Activated T-cell treated with anti-CD3 and anti-CD28 coated beads, Interleukin-2, amount 50 U/mL, for 24 hours (primary cell): ENCODE results near the gene VGLL4.
"Not testable (repeated sequence)": the region's sequence is repeated elsewhere in the genome, so short reads cannot be mapped to it uniquely, and the experiment has no call there.

Experiments
- DNase-seq: peaks from one replicate; pipeline ENCODE4 v3.0.0-alpha.2; 2020
- H3K27ac Mint-ChIP-seq: 2 replicates; pipeline ENCODE4 v1.8.0; 2020; ENCODE audit warnings: mild to moderate bottlenecking, mixed read lengths
- H3K27me3 Mint-ChIP-seq: 2 replicates; pipeline ENCODE4 v1.8.0; 2020; ENCODE audit warnings: mixed read lengths
- H3K36me3 Mint-ChIP-seq: 2 replicates; pipeline ENCODE4 v1.8.0; 2020; ENCODE audit warnings: low read depth, mixed read lengths
- H3K4me1 Mint-ChIP-seq: 2 replicates; pipeline ENCODE4 v1.8.0; 2020; ENCODE audit warnings: low read depth, mixed read lengths
- H3K4me3 Mint-ChIP-seq: 2 replicates; pipeline ENCODE4 v1.8.0; 2020; ENCODE audit warnings: mild to moderate bottlenecking, moderate library complexity, mixed read lengths
- H3K9me3 Mint-ChIP-seq: 2 replicates; pipeline ENCODE4 v1.8.0; 2020; ENCODE audit warnings: mixed read lengths

VGLL4 gene

GRCh38 chr3:11582191-11582968, 61.3 kb downstream of the VGLL4 start:
- H3K36me3 Mint-ChIP-seq: peaks cover 16% of the 10 kb centered on the region
- no peaks in the 10 kb centered on the region for H3K9me3 Mint-ChIP-seq
- DNase-seq: no peak
- H3K4me1 Mint-ChIP-seq: peaks cover 68% of the 10 kb centered on the region
- peak overlapping the region; percentile 56 for H3K4me3 Mint-ChIP-seq
- peak overlapping the region; percentile 41 for H3K27ac Mint-ChIP-seq
- H3K27me3 Mint-ChIP-seq: no peaks in the 10 kb centered on the region

GRCh38 chr3:11581237-11582190, 62.2 kb downstream of the VGLL4 start:
- no peaks in the 10 kb centered on the region for H3K27me3 Mint-ChIP-seq
- H3K36me3 Mint-ChIP-seq: peaks cover 11% of the 10 kb centered on the region
- H3K4me3 Mint-ChIP-seq: peak overlapping the region; percentile 9
- no peaks in the 10 kb centered on the region for H3K9me3 Mint-ChIP-seq
- DNase-seq: no peak
- H3K27ac Mint-ChIP-seq: peak overlapping the region; percentile 41
- peaks cover 62% of the 10 kb centered on the region for H3K4me1 Mint-ChIP-seq

GRCh38 chr3:11580645-11581044, 63.1 kb downstream of the VGLL4 start:
- Mint-ChIP-seq H3K4me3 (no peak overlapping the region), H3K4me1 (peaks cover 56% of the 10 kb centered on the region), H3K36me3 (peaks cover 17% of the 10 kb centered on the region), H3K9me3 (no peaks in the 10 kb centered on the region), H3K27ac (no peak overlapping the region), H3K27me3 (no peaks in the 10 kb centered on the region)
- no peak for DNase-seq

- no peak for DNase-seq
- Mint-ChIP-seq H3K27me3 (no peaks in the 10 kb centered on the region), H3K27ac (no peak overlapping the region), H3K36me3 (peaks cover 29% of the 10 kb centered on the region), H3K4me3 (no peak overlapping the region), H3K9me3 (no peaks in the 10 kb centered on the region), H3K4me1 (peaks cover 36% of the 10 kb centered on the region)
Measured at GRCh38 chr3:11578169-11578568, 65.5 kb downstream of the VGLL4 start.

GRCh38 chr3:11576453-11576852, 67.3 kb downstream of the VGLL4 start:
- Mint-ChIP-seq H3K4me1 (peaks cover 21% of the 10 kb centered on the region), H3K36me3 (peaks cover 32% of the 10 kb centered on the region), H3K4me3 (no peak overlapping the region), H3K27ac (peak overlapping the region; percentile 58), H3K27me3 (no peaks in the 10 kb centered on the region), H3K9me3 (no peaks in the 10 kb centered on the region)
- DNase-seq: peak; percentile 20

- Mint-ChIP-seq H3K9me3 (no peaks in the 10 kb centered on the region), H3K27me3 (no peaks in the 10 kb centered on the region), H3K36me3 (peaks cover 32% of the 10 kb centered on the region), H3K4me3 (no peak overlapping the region), H3K27ac (no peak overlapping the region), H3K4me1 (peaks cover 19% of the 10 kb centered on the region)
- DNase-seq: peak; percentile 11
Measured at GRCh38 chr3:11575677-11576076, 68.0 kb downstream of the VGLL4 start.

GRCh38 chr3:11574981-11575669, 68.6 kb downstream of the VGLL4 start:
- no peaks in the 10 kb centered on the region for H3K27me3 Mint-ChIP-seq
- no peaks in the 10 kb centered on the region for H3K9me3 Mint-ChIP-seq
- peak; percentile 24 for DNase-seq
- peaks cover 32% of the 10 kb centered on the region for H3K36me3 Mint-ChIP-seq
- H3K27ac Mint-ChIP-seq: peak overlapping the region; percentile 31
- no peak overlapping the region for H3K4me3 Mint-ChIP-seq
- peaks cover 16% of the 10 kb centered on the region for H3K4me1 Mint-ChIP-seq

GRCh38 chr3:11572660-11573059, 71.1 kb downstream of the VGLL4 start:
- Mint-ChIP-seq H3K4me1 (peaks cover 18% of the 10 kb centered on the region), H3K36me3 (peaks cover 46% of the 10 kb centered on the region)
- H3K9me3 Mint-ChIP-seq, H3K27me3 Mint-ChIP-seq, H3K27ac Mint-ChIP-seq, H3K4me3 Mint-ChIP-seq, DNase-seq: not testable (repeated sequence)

GRCh38 chr3:11570789-11571495, 72.8 kb downstream of the VGLL4 start:
- Mint-ChIP-seq H3K36me3 (peaks cover 57% of the 10 kb centered on the region), H3K27ac (peak overlapping the region; percentile 80), H3K27me3 (no peaks in the 10 kb centered on the region), H3K4me3 (no peak overlapping the region), H3K9me3 (no peaks in the 10 kb centered on the region), H3K4me1 (peaks cover 17% of the 10 kb centered on the region)
- DNase-seq: peak; percentile 14

GRCh38 chr3:11570251-11570650, 73.5 kb downstream of the VGLL4 start:
- Mint-ChIP-seq H3K4me3 (no peak overlapping the region), H3K9me3 (no peaks in the 10 kb centered on the region), H3K27ac (peak overlapping the region; percentile 80), H3K36me3 (peaks cover 57% of the 10 kb centered on the region), H3K4me1 (peaks cover 16% of the 10 kb centered on the region), H3K27me3 (no peaks in the 10 kb centered on the region)
- no peak for DNase-seq

- DNase-seq: no peak
- Mint-ChIP-seq H3K9me3 (no peaks in the 10 kb centered on the region), H3K4me3 (no peak overlapping the region), H3K27ac (peak overlapping the region; percentile 41), H3K36me3 (peaks cover 49% of the 10 kb centered on the region), H3K4me1 (peaks cover 16% of the 10 kb centered on the region), H3K27me3 (no peaks in the 10 kb centered on the region)
Measured at GRCh38 chr3:11569156-11569741, 74.5 kb downstream of the VGLL4 start.

GRCh38 chr3:11568503-11569155, 75.1 kb downstream of the VGLL4 start:
- H3K4me3 Mint-ChIP-seq: no peak overlapping the region
- peaks cover 16% of the 10 kb centered on the region for H3K4me1 Mint-ChIP-seq
- DNase-seq: peak; percentile 13
- H3K9me3 Mint-ChIP-seq: no peaks in the 10 kb centered on the region
- H3K36me3 Mint-ChIP-seq: peaks cover 55% of the 10 kb centered on the region
- H3K27ac Mint-ChIP-seq: peak overlapping the region; percentile 81
- H3K27me3 Mint-ChIP-seq: no peaks in the 10 kb centered on the region
